NCI-H1048 (cell line): Measurements from ENCODE around the gene CSMD2.
"Not testable (repeated sequence)": the region's sequence is repeated elsewhere in the genome, so short reads cannot be mapped to it uniquely, and the experiment has no call there.

ENCODE experiments used
- DNase-seq: peaks from one replicate; lab custom pipeline; 2025; lab: John Stamatoyannopoulos, UW

The CSMD2 gene

GRCh38 chr1:34052565-34052964, 112.5 kb downstream of the CSMD2 start:
- DNase-seq, result no peak

- no peak for DNase-seq
These were observed 114.1 kb downstream of the CSMD2 start for GRCh38 chr1:34050709-34051485.

DNA sequence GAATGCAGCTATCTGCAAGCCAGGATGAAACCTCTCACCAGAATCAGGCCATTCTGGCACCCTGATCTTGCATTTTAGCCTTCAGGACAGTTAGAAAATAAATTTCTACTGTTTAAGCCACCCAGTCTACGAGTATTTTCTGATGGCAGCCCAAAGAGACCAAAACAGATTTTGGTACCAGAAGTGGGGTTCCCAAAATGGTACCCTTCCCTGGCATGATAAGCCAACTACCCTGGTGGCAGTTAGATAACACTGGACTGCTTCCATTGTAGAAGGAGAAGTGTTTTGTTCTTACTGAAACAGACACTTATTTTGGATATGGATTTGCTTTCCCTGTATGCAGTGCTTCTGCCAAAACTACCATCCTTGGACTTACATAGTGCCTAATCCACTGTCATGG, 115.0 kb downstream of the CSMD2 start:
- no peak for DNase-seq

DNA sequence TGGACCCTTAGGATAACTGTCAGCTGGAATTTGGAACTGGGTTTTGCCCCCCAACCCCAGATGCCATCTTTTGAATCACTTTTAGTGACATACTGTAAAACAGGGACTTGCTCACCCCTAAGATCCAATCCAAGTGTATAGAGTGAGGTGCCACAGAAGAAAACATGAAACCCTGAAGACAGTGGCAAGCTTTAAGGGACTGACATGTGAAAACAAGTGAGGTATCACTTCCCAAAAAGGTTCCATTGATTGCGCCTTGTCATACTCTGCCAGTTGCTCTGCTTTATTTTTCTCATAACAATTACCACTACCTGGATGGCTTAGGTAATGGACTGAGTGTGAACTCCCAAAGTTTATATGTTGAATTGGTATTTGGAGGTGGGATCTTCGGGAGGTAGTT, 115.6 kb downstream of the CSMD2 start:
- no peak for DNase-seq

DNA sequence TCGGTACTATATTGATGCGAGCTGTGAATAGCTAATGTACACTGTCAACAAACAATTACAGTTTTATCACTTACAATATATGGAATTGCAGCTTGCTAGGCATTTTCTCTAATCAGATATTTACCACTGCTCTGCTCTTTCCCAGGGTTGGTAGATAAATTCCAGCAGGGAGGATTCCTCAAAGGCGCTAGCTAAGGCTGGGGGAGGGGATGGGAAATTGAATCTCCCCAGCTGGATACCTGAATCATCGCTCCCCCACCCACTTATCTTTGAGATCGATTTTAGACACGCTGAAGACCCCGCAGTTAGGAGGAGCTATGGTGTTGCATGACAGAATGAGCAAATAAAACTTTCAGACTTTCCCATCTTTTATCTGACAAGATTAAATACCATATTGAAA, 127.2 kb downstream of the CSMD2 start:
- DNase-seq, result no peak

- DNase-seq, result no peak
These were observed 127.9 kb downstream of the CSMD2 start for GRCh38 chr1:34037109-34037508.

GRCh38 chr1:34034036-34034435, 131.0 kb downstream of the CSMD2 start:
- no peak for DNase-seq

GRCh38 chr1:34029954-34030353, 135.1 kb downstream of the CSMD2 start:
- no peak for DNase-seq

DNA sequence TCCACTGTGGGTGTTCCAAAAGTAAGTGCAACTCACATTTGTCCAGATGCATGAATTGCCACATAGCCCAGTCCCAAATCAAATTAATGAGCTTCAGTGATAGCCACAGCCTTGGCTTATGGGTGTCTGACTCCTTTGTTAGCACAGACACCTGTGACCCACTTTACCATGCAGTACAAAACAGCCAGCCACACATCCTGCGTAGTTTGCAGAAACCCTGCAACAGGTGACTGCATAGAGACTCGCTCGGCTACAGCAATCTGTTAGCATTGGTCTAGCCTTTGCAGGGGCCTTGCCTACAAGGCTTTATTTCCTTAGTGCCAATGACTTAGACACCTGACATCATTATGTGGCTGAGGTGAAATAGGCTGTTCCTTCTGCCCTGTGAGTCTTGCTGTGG, 135.5 kb downstream of the CSMD2 start:
- DNase-seq, result no peak

GRCh38 chr1:34028381-34029055, 136.5 kb downstream of the CSMD2 start:
- no peak for DNase-seq

DNA sequence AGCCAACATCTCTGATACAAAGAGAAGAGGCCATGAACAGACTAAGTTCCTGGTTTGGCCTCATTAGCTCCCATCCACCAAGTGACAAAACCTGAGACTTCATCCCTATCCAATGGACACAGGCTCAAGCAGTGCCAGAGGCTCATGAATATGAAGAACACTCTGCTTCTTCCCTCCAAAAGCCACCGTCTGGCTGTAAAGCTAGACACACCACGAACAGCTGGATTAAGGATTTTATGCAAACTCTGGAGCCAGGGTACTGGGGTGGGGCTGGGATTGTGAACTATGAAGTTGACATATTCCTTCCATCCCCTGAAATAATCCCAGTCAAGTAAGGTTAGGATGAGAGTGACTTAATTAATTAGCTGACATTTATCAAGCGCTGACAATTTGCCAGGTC, 139.4 kb downstream of the CSMD2 start:
- no peak for DNase-seq

- DNase-seq, result no peak
These were observed 140.5 kb downstream of the CSMD2 start for GRCh38 chr1:34024485-34024884.

DNA sequence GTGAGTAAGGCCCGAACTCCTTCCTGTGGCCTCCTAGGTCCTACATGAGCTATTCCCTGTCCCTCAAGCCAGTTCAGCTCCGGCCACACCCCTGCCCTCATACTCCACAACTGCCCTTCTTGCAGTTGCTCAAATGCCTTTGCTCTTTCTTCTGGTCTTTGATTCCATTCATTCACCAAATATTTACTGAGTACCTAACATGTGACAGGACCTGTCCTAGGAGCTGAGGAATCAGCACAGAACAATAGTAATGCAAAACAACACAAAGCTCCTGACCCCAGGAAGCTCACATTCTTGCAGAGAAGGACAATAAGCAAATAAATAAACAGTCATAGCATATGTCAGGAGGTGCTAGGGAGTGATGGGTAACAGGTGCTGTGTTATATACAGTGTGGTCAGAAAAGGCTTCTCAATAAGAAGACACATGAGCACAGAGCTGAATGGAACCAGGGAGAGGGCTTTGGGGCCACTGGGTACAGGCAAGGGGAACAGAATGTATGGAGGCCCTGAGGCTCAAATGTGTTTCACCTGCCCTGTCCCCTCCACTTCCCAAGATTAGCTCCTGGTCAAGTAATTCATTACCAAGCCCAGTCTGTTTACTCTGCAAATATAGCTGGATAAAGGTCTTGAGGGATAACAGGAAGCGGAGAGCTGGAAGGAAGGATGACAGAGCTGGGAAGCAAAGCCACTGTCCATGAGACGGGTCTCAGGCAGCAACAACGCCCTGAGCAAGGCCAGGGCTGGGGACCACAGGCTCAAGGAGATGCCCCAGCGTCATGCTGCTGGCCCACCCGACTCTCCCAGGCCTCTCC, 145.1 kb downstream of the CSMD2 start:
- no peak for DNase-seq

DNA sequence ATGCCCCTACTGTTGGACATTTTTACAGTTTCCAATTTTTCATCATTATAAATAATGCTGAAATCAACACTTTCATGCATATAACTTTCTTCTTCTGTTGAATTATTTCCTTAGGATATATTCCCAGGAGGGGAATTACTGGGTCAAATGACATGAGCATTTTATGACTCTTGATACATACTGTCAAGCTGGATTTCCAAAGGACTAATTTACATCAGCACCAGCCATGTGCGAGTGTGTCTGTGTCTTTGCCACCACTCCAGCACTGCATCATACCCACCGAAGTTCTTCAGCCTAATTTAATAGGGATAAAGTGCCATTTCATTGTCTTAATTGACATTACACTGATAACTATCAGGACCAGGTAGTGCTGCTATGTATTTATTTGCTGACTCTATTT, 146.7 kb downstream of the CSMD2 start:
- no peak for DNase-seq

GRCh38 chr1:34016281-34016680, 148.7 kb downstream of the CSMD2 start:
- not testable (repeated sequence) for DNase-seq

GRCh38 chr1:34013958-34014737, 150.9 kb downstream of the CSMD2 start:
- no peak for DNase-seq

GRCh38 chr1:34013136-34013535, 151.9 kb downstream of the CSMD2 start:
- no peak for DNase-seq

GRCh38 chr1:34009340-34009985, 155.6 kb downstream of the CSMD2 start:
- no peak for DNase-seq

DNA sequence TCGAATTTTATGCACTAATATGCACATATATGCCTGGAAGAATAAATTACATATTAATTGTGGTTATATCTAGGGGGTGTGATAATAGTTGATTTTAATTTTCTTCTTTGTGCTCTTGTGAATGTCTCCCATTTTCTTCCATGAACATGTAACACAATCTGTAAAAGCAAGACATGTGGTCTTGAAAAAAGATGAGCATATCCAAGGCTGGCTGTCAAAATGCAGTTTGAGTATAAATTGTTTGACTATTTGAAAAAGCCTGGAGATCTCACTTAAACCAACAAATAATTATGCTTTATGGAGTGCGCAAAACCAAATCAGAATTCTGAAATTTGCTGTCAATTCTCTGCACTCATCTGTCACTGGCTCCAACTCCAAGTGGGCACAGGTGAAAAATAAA, 157.3 kb downstream of the CSMD2 start:
- DNase-seq, result no peak

- no peak for DNase-seq
These were observed 159.7 kb downstream of the CSMD2 start for GRCh38 chr1:34005309-34005708.

DNA sequence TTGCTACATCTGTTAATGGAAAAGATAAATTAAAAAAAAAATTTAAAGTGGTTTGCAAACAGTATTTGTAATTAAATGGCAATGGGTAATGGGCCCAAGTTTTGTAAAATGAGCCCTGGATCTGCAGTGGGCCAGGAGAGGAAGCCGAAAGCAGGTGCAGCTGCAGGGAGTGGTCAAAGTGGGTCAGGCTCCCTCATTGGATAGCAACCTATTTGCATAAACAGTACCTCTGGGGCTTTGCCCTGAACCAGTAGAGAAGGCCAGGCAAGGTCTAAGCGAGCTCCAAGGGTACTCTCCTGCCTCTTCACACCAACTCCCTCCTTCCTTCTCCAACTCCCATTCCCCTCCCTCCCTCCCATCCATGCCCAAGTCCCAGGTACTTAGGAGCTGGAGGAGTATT, 162.2 kb downstream of the CSMD2 start:
- no peak for DNase-seq
